Mammary epithelial cell (primary cell): ENCODE measurements around the gene TIE1.

Experiments used
- CTCF ChIP-seq, 2 donors: IDR thresholded peaks in 1 of 2; conservative IDR thresholded peaks in 1 of 2; 2 replicates each; pipeline ENCODE4 v1.5.1; 2011 to 2012; ENCODE audit warnings: inconsistent platforms in 2 of 2, low read length in 2 of 2, mild to moderate bottlenecking in 2 of 2, control low read depth in 1 of 2, low read depth in 1 of 2; ENCODE audit not compliant: insufficient read depth in 1 of 2; ENCODE audit errors: extremely low read depth in 1 of 2
- EZH2 ChIP-seq: IDR thresholded peaks from 2 replicates; pipeline ENCODE4 v1.6.1; 2012; ENCODE audit warnings: low read length, inconsistent platforms, borderline replicate concordance

GRCh38 chr1:43296207-43296606 lies 4.6 kb upstream of the TIE1 start:
- TF ChIP-seq EZH2 (no peak), CTCF (conservative IDR thresholded peaks at IDR 0.05 in 1 of 2, IDR thresholded peaks at IDR 0.05 in 1 of 2; ENCODE audit: extremely low read depth in 1 of 2, insufficient read depth in 1 of 2, low read depth in 1 of 2, low read length in 2 of 2) (no peak)
